ENCODE data around the gene GRIA1. TPM values are rescaled to one million over a fixed set of nuclear protein-coding genes. Genes with fewer than 3 reads are reported as not detected.

The GRIA1 gene
- total RNA-seq, 2 donors from 2014 or later, result not detected

- no peaks in the 10 kb centered on the region for H3K9me3 ChIP-seq (ENCODE audit: control insufficient read depth, low read length, poor library complexity, severe bottlenecking)
- Mint-ChIP-seq H3K27ac (no peak overlapping the region), H3K4me3 (no peak overlapping the region), H3K36me3 (ENCODE audit: low read depth) (no peaks in the 10 kb centered on the region), H3K4me1 (no peaks in the 10 kb centered on the region), H3K27me3 (no peaks in the 10 kb centered on the region)
- DNase-seq, result no peak
- ATAC-seq, result no peak
Measured at GRCh38 chr5:153753645-153754432, 263.4 kb downstream of the GRIA1 start.

GRCh38 chr5:153755913-153756500 is 265.5 kb downstream of the GRIA1 start:
- Mint-ChIP-seq H3K27me3 (no peaks in the 10 kb centered on the region), H3K27ac (no peak overlapping the region), H3K36me3 (ENCODE audit: low read depth) (no peaks in the 10 kb centered on the region), H3K4me3 (no peak overlapping the region), H3K4me1 (no peaks in the 10 kb centered on the region)
- DNase-seq, result no peak
- no peak for ATAC-seq
- H3K9me3 ChIP-seq (ENCODE audit: control insufficient read depth, low read length, poor library complexity, severe bottlenecking), result no peaks in the 10 kb centered on the region

- H3K9me3 ChIP-seq (ENCODE audit: control insufficient read depth, low read length, poor library complexity, severe bottlenecking), result no peaks in the 10 kb centered on the region
- ATAC-seq (no peak), DNase-seq (no peak)
- Mint-ChIP-seq H3K27ac (no peak overlapping the region), H3K27me3 (no peaks in the 10 kb centered on the region), H3K4me3 (no peak overlapping the region), H3K4me1 (no peaks in the 10 kb centered on the region), H3K36me3 (ENCODE audit: low read depth) (no peaks in the 10 kb centered on the region)
Measured at GRCh38 chr5:153756540-153756939, 266.1 kb downstream of the GRIA1 start.

GRCh38 chr5:153765987-153766386 is 275.5 kb downstream of the GRIA1 start:
- H3K4me1 Mint-ChIP-seq, result no peaks in the 10 kb centered on the region
- no peak overlapping the region for H3K27ac Mint-ChIP-seq

GRCh38 chr5:153767221-153768188 is 277.0 kb downstream of the GRIA1 start:
- ATAC-seq, result no peak
- H3K27ac Mint-ChIP-seq, result no peak overlapping the region
- H3K36me3 Mint-ChIP-seq (ENCODE audit: low read depth), result no peaks in the 10 kb centered on the region
- H3K9me3 ChIP-seq (ENCODE audit: control insufficient read depth, low read length, poor library complexity, severe bottlenecking), result no peaks in the 10 kb centered on the region
- no peak overlapping the region for H3K4me3 Mint-ChIP-seq
- H3K27me3 Mint-ChIP-seq, result no peaks in the 10 kb centered on the region
- no peak for DNase-seq
- H3K4me1 Mint-ChIP-seq, result no peaks in the 10 kb centered on the region

More at GRCh38 chr5:153765987-153766386, 275.5 kb downstream of the GRIA1 start:
- DNase-seq (no peak), ATAC-seq (no peak)
- Mint-ChIP-seq H3K36me3 (ENCODE audit: low read depth) (no peaks in the 10 kb centered on the region), H3K27me3 (no peaks in the 10 kb centered on the region), H3K4me3 (no peak overlapping the region)
- H3K9me3 ChIP-seq (ENCODE audit: control insufficient read depth, low read length, poor library complexity, severe bottlenecking), result no peaks in the 10 kb centered on the region

- Mint-ChIP-seq H3K4me1 (no peaks in the 10 kb centered on the region), H3K4me3 (no peak overlapping the region), H3K27ac (no peak overlapping the region), H3K27me3 (no peaks in the 10 kb centered on the region), H3K36me3 (ENCODE audit: low read depth) (no peaks in the 10 kb centered on the region)
- no peaks in the 10 kb centered on the region for H3K9me3 ChIP-seq (ENCODE audit: control insufficient read depth, low read length, poor library complexity, severe bottlenecking)
- no peak for DNase-seq
- no peak for ATAC-seq
Measured at GRCh38 chr5:153770066-153770465, 279.6 kb downstream of the GRIA1 start.

GRCh38 chr5:153774686-153775085 is 284.2 kb downstream of the GRIA1 start:
- Mint-ChIP-seq H3K4me3 (no peak overlapping the region), H3K27me3 (no peaks in the 10 kb centered on the region), H3K36me3 (ENCODE audit: low read depth) (no peaks in the 10 kb centered on the region), H3K4me1 (no peaks in the 10 kb centered on the region), H3K27ac (no peak overlapping the region)
- H3K9me3 ChIP-seq (ENCODE audit: control insufficient read depth, low read length, poor library complexity, severe bottlenecking), result no peaks in the 10 kb centered on the region
- DNase-seq (no peak), ATAC-seq (no peak)

- H3K9me3 ChIP-seq (ENCODE audit: control insufficient read depth, low read length, poor library complexity, severe bottlenecking), result no peaks in the 10 kb centered on the region
- Mint-ChIP-seq H3K4me1 (no peaks in the 10 kb centered on the region), H3K36me3 (ENCODE audit: low read depth) (no peaks in the 10 kb centered on the region), H3K27me3 (peaks cover 2% of the 10 kb centered on the region), H3K4me3 (no peak overlapping the region), H3K27ac (no peak overlapping the region)
- DNase-seq, result no peak
- no peak for ATAC-seq
Measured at GRCh38 chr5:153775923-153776322, 285.5 kb downstream of the GRIA1 start.

- DNase-seq, result no peak
- no peaks in the 10 kb centered on the region for H3K9me3 ChIP-seq (ENCODE audit: control insufficient read depth, low read length, poor library complexity, severe bottlenecking)
- no peak for ATAC-seq
- H3K4me3 Mint-ChIP-seq, result no peak overlapping the region
- peaks cover 9% of the 10 kb centered on the region for H3K27me3 Mint-ChIP-seq
- no peak overlapping the region for H3K27ac Mint-ChIP-seq
- no peaks in the 10 kb centered on the region for H3K4me1 Mint-ChIP-seq
- no peaks in the 10 kb centered on the region for H3K36me3 Mint-ChIP-seq (ENCODE audit: low read depth)
Measured at GRCh38 chr5:153777681-153778581, 287.5 kb downstream of the GRIA1 start.

- no peak for DNase-seq
- no peaks in the 10 kb centered on the region for H3K36me3 Mint-ChIP-seq (ENCODE audit: low read depth)
- no peaks in the 10 kb centered on the region for H3K4me1 Mint-ChIP-seq
- ATAC-seq, result no peak
- H3K27ac Mint-ChIP-seq, result no peak overlapping the region
- peaks cover 9% of the 10 kb centered on the region for H3K27me3 Mint-ChIP-seq
- no peaks in the 10 kb centered on the region for H3K9me3 ChIP-seq (ENCODE audit: control insufficient read depth, low read length, poor library complexity, severe bottlenecking)
- H3K4me3 Mint-ChIP-seq, result no peak overlapping the region
Measured at GRCh38 chr5:153779836-153780235, 289.4 kb downstream of the GRIA1 start.

GRCh38 chr5:153780876-153781705 is 290.6 kb downstream of the GRIA1 start:
- no peaks in the 10 kb centered on the region for H3K4me1 Mint-ChIP-seq
- no peak overlapping the region for H3K4me3 Mint-ChIP-seq
- peaks cover 9% of the 10 kb centered on the region for H3K27me3 Mint-ChIP-seq
- DNase-seq, result no peak
- H3K36me3 Mint-ChIP-seq (ENCODE audit: low read depth), result no peaks in the 10 kb centered on the region
- no peaks in the 10 kb centered on the region for H3K9me3 ChIP-seq (ENCODE audit: control insufficient read depth, low read length, poor library complexity, severe bottlenecking)
- H3K27ac Mint-ChIP-seq, result no peak overlapping the region
- no peak for ATAC-seq

Data from T-helper 17 cell (primary cell).